RPMI7951 (cell line): ENCODE measurements around the gene LATS2. TPM values are rescaled to one million over a fixed set of nuclear protein-coding genes. Genes with fewer than 3 reads are reported as not detected.
"Not testable (repeated sequence)": the region's sequence is repeated elsewhere in the genome, so short reads cannot be mapped to it uniquely, and the experiment has no call there.

ENCODE experiments used
- DNase-seq: peaks from one replicate; pipeline ENCODE4 v3.0.0-alpha.2; 2012; ENCODE audit warnings: low read depth
- total RNA-seq: library from RNA; depleted of rRNA; stranded (reverse); fragments of >200 nt; shearing (Covaris generic); gene quantifications from 2 replicates; pipeline ENCODE4 v1.2.3, GENCODE V29; 2014

LATS2 gene
- total RNA-seq, 1 experiment from 2014 or later = 4.8 TPM

GRCh38 chr13:21075379-21076249 lies 14.2 kb upstream of the LATS2 start:
- DNase-seq = no peak

GRCh38 chr13:21075011-21075378 lies 13.6 kb upstream of the LATS2 start:
- DNase-seq = no peak

- no peak for DNase-seq
Observed at GRCh38 chr13:21074546-21074945, 13.2 kb upstream of the LATS2 start.

- DNase-seq = no peak
Observed at GRCh38 chr13:21071924-21072323, 10.5 kb upstream of the LATS2 start.

GRCh38 chr13:21071015-21071414 lies 9.6 kb upstream of the LATS2 start:
- no peak for DNase-seq

- DNase-seq = peak; percentile 78
Observed at GRCh38 chr13:21069561-21070004, 8.2 kb upstream of the LATS2 start.

- no peak for DNase-seq
Observed at GRCh38 chr13:21067848-21068247, 6.5 kb upstream of the LATS2 start.

- no peak for DNase-seq
Observed at GRCh38 chr13:21066946-21067345, 5.6 kb upstream of the LATS2 start.

GRCh38 chr13:21065686-21066085 lies 4.3 kb upstream of the LATS2 start:
- no peak for DNase-seq

GRCh38 chr13:21063031-21063430 lies 1.6 kb upstream of the LATS2 start:
- DNase-seq = no peak

- DNase-seq = peak; percentile 33
Observed at GRCh38 chr13:21060338-21061028, 903 bp downstream of the LATS2 start.

- DNase-seq = no peak
Observed at GRCh38 chr13:21059641-21060337, 1.6 kb downstream of the LATS2 start.

GRCh38 chr13:21058361-21058760 lies 3.0 kb downstream of the LATS2 start:
- DNase-seq = peak; percentile 27

- DNase-seq = no peak
Observed at GRCh38 chr13:21055511-21056045, 5.8 kb downstream of the LATS2 start.

- no peak for DNase-seq
Observed at GRCh38 chr13:21055016-21055415, 6.4 kb downstream of the LATS2 start.

- no peak for DNase-seq
Observed at GRCh38 chr13:21054313-21054712, 7.1 kb downstream of the LATS2 start.

GRCh38 chr13:21053231-21053630 lies 8.2 kb downstream of the LATS2 start:
- DNase-seq = no peak

- no peak for DNase-seq
Observed at GRCh38 chr13:21051675-21052074, 9.7 kb downstream of the LATS2 start.

- DNase-seq = no peak
Observed at GRCh38 chr13:21050288-21051197, 10.8 kb downstream of the LATS2 start.

GRCh38 chr13:21049731-21050130 lies 11.7 kb downstream of the LATS2 start:
- not testable (repeated sequence) for DNase-seq
